ENCODE results near the gene GSTA2. TPM values are rescaled to one million over a fixed set of nuclear protein-coding genes. Genes with fewer than 3 reads are reported as not detected.

The GSTA2 gene
- polyA plus RNA-seq, 1 of the 3 experiments (the other 2 are of a cell fraction) = not detected

DNA sequence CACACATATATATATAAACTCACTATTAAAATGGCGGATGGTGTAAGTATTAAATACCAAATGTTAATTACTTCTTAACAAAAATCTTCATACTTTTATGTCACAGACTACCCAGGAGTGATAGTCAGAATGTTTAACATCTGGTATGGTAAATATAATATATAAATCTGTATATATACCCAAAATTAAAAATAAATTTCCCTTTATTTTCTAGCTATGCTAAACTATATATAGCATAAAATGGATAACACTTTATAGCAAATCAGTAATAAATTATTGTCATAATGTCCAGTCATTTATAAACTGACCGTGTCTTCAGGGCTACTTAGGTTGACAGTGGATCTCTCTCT lies 37.1 kb downstream of the GSTA2 start:
- H3K9me3 ChIP-seq = no peaks in the 10 kb centered on the region
- H3F3A ChIP-seq (replicated peaks; ENCODE audit: insufficient read depth) = no peaks in the 10 kb centered on the region
- CTCF ChIA-PET = no interaction called here
- H3K36me3 ChIP-seq (replicated peaks in 1 of 2; ENCODE audit: control insufficient read depth in 1 of 2, insufficient read depth in 2 of 2, low read length in 1 of 2) = no peaks in the 10 kb centered on the region
- H4K20me1 ChIP-seq (ENCODE audit: insufficient read depth) = no peaks in the 10 kb centered on the region
- H3K4me2 ChIP-seq = no peak overlapping the region
- no peaks in the 10 kb centered on the region for H3K27me3 ChIP-seq (ENCODE audit: insufficient read depth)
- POLR2A ChIA-PET = no interaction called here
- no peaks in the 10 kb centered on the region for H3K4me1 ChIP-seq (ENCODE audit: control insufficient read depth in 1 of 2, insufficient read depth in 2 of 2, low read depth in 1 of 2, low read length in 1 of 2)
- H3K79me2 ChIP-seq (ENCODE audit: insufficient read depth) = no peaks in the 10 kb centered on the region
- no peak for TF ChIP-seq MXI1 (IDR thresholded peaks at IDR 0.05; ENCODE audit: low read depth, low read length)
- TF ChIP-seq POLR2AphosphoS5 (IDR thresholded peaks at IDR 0.05; ENCODE audit: low read depth, low read length) = no peak
- TF ChIP-seq TCF12 (IDR thresholded peaks at IDR 0.05) = no peak
- TF ChIP-seq, protein P1, sequence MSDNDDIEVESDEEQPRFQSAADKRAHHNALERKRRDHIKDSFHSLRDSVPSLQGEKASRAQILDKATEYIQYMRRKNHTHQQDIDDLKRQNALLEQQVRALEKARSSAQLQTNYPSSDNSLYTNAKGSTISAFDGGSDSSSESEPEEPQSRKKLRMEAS (IDR thresholded peaks at IDR 0.05; ENCODE audit: low read depth) = no peak
- no peak for TF ChIP-seq RXRA (IDR thresholded peaks at IDR 0.05; ENCODE audit: borderline replicate concordance, low read depth)
- TF ChIP-seq TEAD4 (IDR thresholded peaks at IDR 0.05; ENCODE audit: borderline replicate concordance, insufficient read depth) = no peak
- no peak for TF ChIP-seq FOSL2 (IDR thresholded peaks at IDR 0.05; ENCODE audit: borderline replicate concordance, low read depth)
- no peak overlapping the region for H3K4me3 ChIP-seq (ENCODE audit: low read depth in 2 of 2, low read length in 1 of 2)
- H3K27ac ChIP-seq (ENCODE audit: low read depth in 2 of 2, low read length in 1 of 2) = no peak overlapping the region
- DNase-seq = no peak
- no peak overlapping the region for H3K9ac ChIP-seq
- WGBS (ENCODE audit: low lambda C conversion rate) = 63% methylated on average over 2 of the region's 2 CpGs
- no peaks in the 10 kb centered on the region for H3K9me2 ChIP-seq
- no peak overlapping the region for H2AFZ ChIP-seq (ENCODE audit: low read depth)

DNA sequence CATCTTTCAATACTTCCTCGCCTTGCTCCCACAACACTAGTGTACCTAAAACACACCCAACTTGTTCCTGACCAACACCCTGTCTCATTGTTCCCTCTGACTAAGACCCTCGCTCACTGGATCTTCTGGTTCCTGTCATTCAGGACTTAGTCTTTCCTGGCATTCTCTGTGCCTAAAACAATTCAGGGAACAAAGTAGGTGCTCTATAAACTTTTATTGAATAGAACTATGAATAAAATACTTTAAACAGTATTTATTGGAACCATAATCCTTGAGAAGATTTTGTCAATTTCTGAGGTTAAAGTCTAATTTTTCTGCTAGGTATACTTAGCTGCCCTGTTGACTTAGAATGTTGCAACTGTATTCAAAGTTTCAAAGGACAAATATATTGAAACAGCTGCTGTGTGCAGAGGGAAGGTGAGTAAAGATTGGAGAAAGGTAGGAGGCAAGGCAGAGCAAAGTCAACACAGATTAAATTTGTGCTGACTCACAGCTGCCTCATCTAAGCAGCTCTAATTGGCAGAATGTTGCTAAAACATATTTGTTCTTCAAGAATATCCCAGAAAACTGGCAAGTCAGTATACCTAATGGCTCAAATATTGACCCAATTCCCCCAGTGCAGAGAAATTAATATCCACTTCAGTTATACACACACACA lies 37.6 kb downstream of the GSTA2 start:
- H3K4me2 ChIP-seq = no peak overlapping the region
- no peak for TF ChIP-seq FOXM1 (IDR thresholded peaks at IDR 0.05; ENCODE audit: low read depth)
- TF ChIP-seq JUND (IDR thresholded peaks at IDR 0.05) = no peak
- TF ChIP-seq, protein P2, sequence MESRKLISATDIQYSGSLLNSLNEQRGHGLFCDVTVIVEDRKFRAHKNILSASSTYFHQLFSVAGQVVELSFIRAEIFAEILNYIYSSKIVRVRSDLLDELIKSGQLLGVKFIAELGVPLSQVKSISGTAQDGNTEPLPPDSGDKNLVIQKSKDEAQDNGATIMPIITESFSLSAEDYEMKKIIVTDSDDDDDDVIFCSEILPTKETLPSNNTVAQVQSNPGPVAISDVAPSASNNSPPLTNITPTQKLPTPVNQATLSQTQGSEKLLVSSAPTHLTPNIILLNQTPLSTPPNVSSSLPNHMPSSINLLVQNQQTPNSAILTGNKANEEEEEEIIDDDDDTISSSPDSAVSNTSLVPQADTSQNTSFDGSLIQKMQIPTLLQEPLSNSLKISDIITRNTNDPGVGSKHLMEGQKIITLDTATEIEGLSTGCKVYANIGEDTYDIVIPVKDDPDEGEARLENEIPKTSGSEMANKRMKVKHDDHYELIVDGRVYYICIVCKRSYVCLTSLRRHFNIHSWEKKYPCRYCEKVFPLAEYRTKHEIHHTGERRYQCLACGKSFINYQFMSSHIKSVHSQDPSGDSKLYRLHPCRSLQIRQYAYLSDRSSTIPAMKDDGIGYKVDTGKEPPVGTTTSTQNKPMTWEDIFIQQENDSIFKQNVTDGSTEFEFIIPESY (IDR thresholded peaks at IDR 0.05; ENCODE audit: borderline replicate concordance, low read depth) = no peak
- TF ChIP-seq, protein P3, sequence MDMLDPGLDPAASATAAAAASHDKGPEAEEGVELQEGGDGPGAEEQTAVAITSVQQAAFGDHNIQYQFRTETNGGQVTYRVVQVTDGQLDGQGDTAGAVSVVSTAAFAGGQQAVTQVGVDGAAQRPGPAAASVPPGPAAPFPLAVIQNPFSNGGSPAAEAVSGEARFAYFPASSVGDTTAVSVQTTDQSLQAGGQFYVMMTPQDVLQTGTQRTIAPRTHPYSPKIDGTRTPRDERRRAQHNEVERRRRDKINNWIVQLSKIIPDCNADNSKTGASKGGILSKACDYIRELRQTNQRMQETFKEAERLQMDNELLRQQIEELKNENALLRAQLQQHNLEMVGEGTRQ (IDR thresholded peaks at IDR 0.05; ENCODE audit: borderline replicate concordance, low read depth, low read length) = no peak
- TF ChIP-seq, protein P4, sequence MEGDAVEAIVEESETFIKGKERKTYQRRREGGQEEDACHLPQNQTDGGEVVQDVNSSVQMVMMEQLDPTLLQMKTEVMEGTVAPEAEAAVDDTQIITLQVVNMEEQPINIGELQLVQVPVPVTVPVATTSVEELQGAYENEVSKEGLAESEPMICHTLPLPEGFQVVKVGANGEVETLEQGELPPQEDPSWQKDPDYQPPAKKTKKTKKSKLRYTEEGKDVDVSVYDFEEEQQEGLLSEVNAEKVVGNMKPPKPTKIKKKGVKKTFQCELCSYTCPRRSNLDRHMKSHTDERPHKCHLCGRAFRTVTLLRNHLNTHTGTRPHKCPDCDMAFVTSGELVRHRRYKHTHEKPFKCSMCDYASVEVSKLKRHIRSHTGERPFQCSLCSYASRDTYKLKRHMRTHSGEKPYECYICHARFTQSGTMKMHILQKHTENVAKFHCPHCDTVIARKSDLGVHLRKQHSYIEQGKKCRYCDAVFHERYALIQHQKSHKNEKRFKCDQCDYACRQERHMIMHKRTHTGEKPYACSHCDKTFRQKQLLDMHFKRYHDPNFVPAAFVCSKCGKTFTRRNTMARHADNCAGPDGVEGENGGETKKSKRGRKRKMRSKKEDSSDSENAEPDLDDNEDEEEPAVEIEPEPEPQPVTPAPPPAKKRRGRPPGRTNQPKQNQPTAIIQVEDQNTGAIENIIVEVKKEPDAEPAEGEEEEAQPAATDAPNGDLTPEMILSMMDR (IDR thresholded peaks at IDR 0.05) = no peak
- no peak for TF ChIP-seq RXRA (IDR thresholded peaks at IDR 0.05; ENCODE audit: borderline replicate concordance, low read depth)
- TF ChIP-seq SIN3A (IDR thresholded peaks at IDR 0.05; ENCODE audit: borderline replicate concordance, low read depth, low read length) = no peak
- TF ChIP-seq, protein P5, sequence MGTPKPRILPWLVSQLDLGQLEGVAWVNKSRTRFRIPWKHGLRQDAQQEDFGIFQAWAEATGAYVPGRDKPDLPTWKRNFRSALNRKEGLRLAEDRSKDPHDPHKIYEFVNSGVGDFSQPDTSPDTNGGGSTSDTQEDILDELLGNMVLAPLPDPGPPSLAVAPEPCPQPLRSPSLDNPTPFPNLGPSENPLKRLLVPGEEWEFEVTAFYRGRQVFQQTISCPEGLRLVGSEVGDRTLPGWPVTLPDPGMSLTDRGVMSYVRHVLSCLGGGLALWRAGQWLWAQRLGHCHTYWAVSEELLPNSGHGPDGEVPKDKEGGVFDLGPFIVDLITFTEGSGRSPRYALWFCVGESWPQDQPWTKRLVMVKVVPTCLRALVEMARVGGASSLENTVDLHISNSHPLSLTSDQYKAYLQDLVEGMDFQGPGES (IDR thresholded peaks at IDR 0.05; ENCODE audit: low read depth, low read length) = no peak
- TF ChIP-seq, protein P6, sequence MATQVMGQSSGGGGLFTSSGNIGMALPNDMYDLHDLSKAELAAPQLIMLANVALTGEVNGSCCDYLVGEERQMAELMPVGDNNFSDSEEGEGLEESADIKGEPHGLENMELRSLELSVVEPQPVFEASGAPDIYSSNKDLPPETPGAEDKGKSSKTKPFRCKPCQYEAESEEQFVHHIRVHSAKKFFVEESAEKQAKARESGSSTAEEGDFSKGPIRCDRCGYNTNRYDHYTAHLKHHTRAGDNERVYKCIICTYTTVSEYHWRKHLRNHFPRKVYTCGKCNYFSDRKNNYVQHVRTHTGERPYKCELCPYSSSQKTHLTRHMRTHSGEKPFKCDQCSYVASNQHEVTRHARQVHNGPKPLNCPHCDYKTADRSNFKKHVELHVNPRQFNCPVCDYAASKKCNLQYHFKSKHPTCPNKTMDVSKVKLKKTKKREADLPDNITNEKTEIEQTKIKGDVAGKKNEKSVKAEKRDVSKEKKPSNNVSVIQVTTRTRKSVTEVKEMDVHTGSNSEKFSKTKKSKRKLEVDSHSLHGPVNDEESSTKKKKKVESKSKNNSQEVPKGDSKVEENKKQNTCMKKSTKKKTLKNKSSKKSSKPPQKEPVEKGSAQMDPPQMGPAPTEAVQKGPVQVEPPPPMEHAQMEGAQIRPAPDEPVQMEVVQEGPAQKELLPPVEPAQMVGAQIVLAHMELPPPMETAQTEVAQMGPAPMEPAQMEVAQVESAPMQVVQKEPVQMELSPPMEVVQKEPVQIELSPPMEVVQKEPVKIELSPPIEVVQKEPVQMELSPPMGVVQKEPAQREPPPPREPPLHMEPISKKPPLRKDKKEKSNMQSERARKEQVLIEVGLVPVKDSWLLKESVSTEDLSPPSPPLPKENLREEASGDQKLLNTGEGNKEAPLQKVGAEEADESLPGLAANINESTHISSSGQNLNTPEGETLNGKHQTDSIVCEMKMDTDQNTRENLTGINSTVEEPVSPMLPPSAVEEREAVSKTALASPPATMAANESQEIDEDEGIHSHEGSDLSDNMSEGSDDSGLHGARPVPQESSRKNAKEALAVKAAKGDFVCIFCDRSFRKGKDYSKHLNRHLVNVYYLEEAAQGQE (IDR thresholded peaks at IDR 0.05; ENCODE audit: low read depth, low read length) = no peak
- no peak for TF ChIP-seq SMC3 (IDR thresholded peaks at IDR 0.05; ENCODE audit: low read depth, low read length)
- TF ChIP-seq TEAD4 (IDR thresholded peaks at IDR 0.05; ENCODE audit: borderline replicate concordance, insufficient read depth) = no peak
- no peak for TF ChIP-seq FOSL2 (IDR thresholded peaks at IDR 0.05; ENCODE audit: borderline replicate concordance, low read depth)

More for the DNA sequence above, 37.6 kb downstream of the GSTA2 start:
- ChIA-PET CTCF (interaction anchor here (0.9 to 2.7 kb wide), 7 partner anchors 10 to 153 kb away, joined by 3 to 14 read pairs (median 5); no protein-coding TSS in a partner anchor), POLR2A (no interaction called here)
- no peak overlapping the region for H3K27ac ChIP-seq (ENCODE audit: low read depth in 2 of 2, low read length in 1 of 2)
- H4K20me1 ChIP-seq (ENCODE audit: insufficient read depth) = no peaks in the 10 kb centered on the region
- H3K4me1 ChIP-seq (ENCODE audit: control insufficient read depth in 1 of 2, insufficient read depth in 2 of 2, low read depth in 1 of 2, low read length in 1 of 2) = no peaks in the 10 kb centered on the region
- H3K9me3 ChIP-seq = no peaks in the 10 kb centered on the region
- H3K9me2 ChIP-seq = no peaks in the 10 kb centered on the region
- no peak overlapping the region for H2AFZ ChIP-seq (ENCODE audit: low read depth)
- no peak overlapping the region for H3K9ac ChIP-seq
- H3F3A ChIP-seq (replicated peaks; ENCODE audit: insufficient read depth) = no peaks in the 10 kb centered on the region
- no peak for DNase-seq
- no peaks in the 10 kb centered on the region for H3K36me3 ChIP-seq (replicated peaks in 1 of 2; ENCODE audit: control insufficient read depth in 1 of 2, insufficient read depth in 2 of 2, low read length in 1 of 2)
- WGBS (ENCODE audit: low lambda C conversion rate) = 55% methylated on average over 2 of the region's 2 CpGs
- no peaks in the 10 kb centered on the region for H3K79me2 ChIP-seq (ENCODE audit: insufficient read depth)
- no peak overlapping the region for H3K4me3 ChIP-seq (ENCODE audit: low read depth in 2 of 2, low read length in 1 of 2)
- no peaks in the 10 kb centered on the region for H3K27me3 ChIP-seq (ENCODE audit: insufficient read depth)
